Natural killer cell (primary cell): ENCODE measurements around the gene KDSR. TPM values are rescaled to one million over a fixed set of nuclear protein-coding genes. Genes with fewer than 3 reads are reported as not detected.

Experiments
- ATAC-seq, 3 donors: fragments of 150-1000 bp in 2 of 3; fragments of 200-7000 bp in 1 of 3; cut with Tn5 transposase; 1 replicate in 1 of 3; 2 replicates in 2 of 3; pipeline ENCODE4 v1.10.0; 2021; ENCODE audit warnings: mild to moderate bottlenecking in 2 of 3, moderate library complexity in 2 of 3
- DNase-seq, 2 donors: peaks; one replicate each; pipeline versions ENCODE4 v3.0.0 to v3.0.0-alpha.2; 2013 to 2021; ENCODE audit warnings: mixed read lengths in 1 of 2
- H3K27ac ChIP-seq: one replicate; pipeline ENCODE4 v1.5.1; 2013; ENCODE audit warnings: mild to moderate bottlenecking, low read length
- H3K27me3 ChIP-seq: one replicate; pipeline ENCODE4 v1.6.1; 2013; ENCODE audit warnings: low read length; ENCODE audit not compliant: control insufficient read depth, insufficient read depth
- H3K36me3 ChIP-seq: one replicate; pipeline ENCODE4 v1.6.1; 2013; ENCODE audit warnings: low read length; ENCODE audit not compliant: control insufficient read depth, insufficient read depth
- H3K4me1 ChIP-seq: one replicate; pipeline ENCODE4 v1.6.1; 2013; ENCODE audit warnings: low read length; ENCODE audit not compliant: control insufficient read depth, insufficient read depth
- H3K4me3 ChIP-seq: one replicate; pipeline ENCODE4 v1.5.1; 2013; ENCODE audit warnings: low read length
- H3K9me3 ChIP-seq: one replicate; pipeline ENCODE4 v1.6.1; 2013; ENCODE audit warnings: low read length; ENCODE audit not compliant: control insufficient read depth, insufficient read depth
- H3K27ac Mint-ChIP-seq, 2 donors: one replicate each; pipeline ENCODE4 v1.8.0; 2022; ENCODE audit warnings: mild to moderate bottlenecking in 2 of 2, mixed read lengths in 2 of 2, moderate library complexity in 1 of 2
- H3K27me3 Mint-ChIP-seq, 2 donors: one replicate each; pipeline ENCODE4 v1.8.0; 2022; ENCODE audit warnings: low read depth in 2 of 2, mixed read lengths in 2 of 2
- H3K36me3 Mint-ChIP-seq: one replicate; pipeline ENCODE4 v1.8.0; 2022; ENCODE audit warnings: mixed read lengths
- H3K4me1 Mint-ChIP-seq, 2 donors: one replicate each; pipeline ENCODE4 v1.8.0; 2022; ENCODE audit warnings: mixed read lengths in 2 of 2
- H3K4me3 Mint-ChIP-seq: one replicate; pipeline ENCODE4 v1.8.0; 2022; ENCODE audit warnings: mild to moderate bottlenecking, moderate library complexity, mixed read lengths
- H3K9me3 Mint-ChIP-seq, 2 donors: one replicate each; pipeline ENCODE4 v1.8.0; 2022; ENCODE audit warnings: mixed read lengths in 2 of 2
- CTCF ChIP-seq: fragments of 200-600 bp; IDR thresholded peaks from one replicate; pipeline ENCODE4 v1.8.0; 2022; ENCODE audit warnings: antibody characterized with exemption
- WGBS: methylation state at CpG from one replicate; pipeline ENCODE4 v1.1.7; 2013; ENCODE audit warnings: missing lambda C conversion rate; ENCODE audit not compliant: insufficient coverage; 5-methylcytosine and 5-hydroxymethylcytosine counted together
- intact Hi-C: fragments of 100-400 bp; cut with micrococcal nuclease; formaldehyde crosslinking; loops from one replicate; pipeline ENCODE4 v1.14.2; 2022
- total RNA-seq, 4 donors: library from RNA; stranded (reverse); fragments of 120-200 nt in 1 of 4; gene quantifications; one replicate each; pipeline versions ENCODE4 v1.2.3 to v1.2.4, GENCODE V29; 2013 to 2022

KDSR gene
- total RNA-seq, 3 donors from 2014 or later (not counting 1 experiment from before 2014, with no cell fraction given): 11.1 to 15.1 (median 11.6) TPM

DNA sequence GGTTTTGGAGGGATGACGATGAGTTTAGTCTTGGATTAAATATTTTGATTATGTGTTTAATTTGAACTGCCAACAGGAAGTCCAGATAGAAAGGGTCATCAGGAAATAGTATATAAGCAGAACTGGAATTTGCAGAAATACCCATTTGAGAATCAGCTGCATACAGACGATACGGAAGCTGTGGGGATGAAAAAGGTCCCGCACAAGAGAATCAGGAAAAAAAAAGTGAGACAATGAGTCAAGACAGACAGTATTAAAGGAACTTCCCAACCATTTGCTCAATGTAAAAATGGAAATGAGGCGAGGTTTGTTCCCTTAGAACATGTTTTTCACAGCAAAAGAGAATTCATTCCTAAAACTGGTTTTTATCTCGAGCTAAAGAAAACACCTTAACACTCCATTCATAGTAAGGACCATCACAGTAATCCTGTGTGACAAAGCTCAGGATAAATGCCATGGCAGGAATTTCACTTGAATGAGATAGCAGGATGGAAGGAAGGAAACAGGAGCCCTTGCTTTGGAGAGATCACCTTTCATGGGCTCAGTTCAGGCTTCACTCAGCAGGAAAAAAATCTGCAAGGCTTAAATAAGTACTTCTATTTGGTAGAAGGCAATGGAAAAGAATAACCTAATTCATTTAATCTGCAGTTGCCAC is 76.7 kb downstream of the KDSR start:
- Mint-ChIP-seq H3K4me1 (peaks cover 0 to under 1% of the 10 kb centered on the region in 2 donors), H3K9me3 (no peaks in the 10 kb centered on the region), H3K27me3 (no peaks in the 10 kb centered on the region), H3K27ac (peak overlapping the region in 1 of 2 donors; percentile 79), H3K36me3 (no peaks in the 10 kb centered on the region), H3K4me3 (peak overlapping the region; percentile 35)
- H3K36me3 ChIP-seq: peaks cover 2% of the 10 kb centered on the region
- WGBS: 99% methylated on average over 5 of the region's 6 CpGs
- H3K4me1 ChIP-seq: peaks cover 47% of the 10 kb centered on the region
- DNase-seq (no peak), ATAC-seq (no peak)
- peak overlapping the region; percentile 58 for H3K27ac ChIP-seq
- no peaks in the 10 kb centered on the region for H3K27me3 ChIP-seq
- no peaks in the 10 kb centered on the region for H3K9me3 ChIP-seq
- H3K4me3 ChIP-seq: no peak overlapping the region
- no peak for TF ChIP-seq CTCF
- intact Hi-C loops: no loop called here

DNA sequence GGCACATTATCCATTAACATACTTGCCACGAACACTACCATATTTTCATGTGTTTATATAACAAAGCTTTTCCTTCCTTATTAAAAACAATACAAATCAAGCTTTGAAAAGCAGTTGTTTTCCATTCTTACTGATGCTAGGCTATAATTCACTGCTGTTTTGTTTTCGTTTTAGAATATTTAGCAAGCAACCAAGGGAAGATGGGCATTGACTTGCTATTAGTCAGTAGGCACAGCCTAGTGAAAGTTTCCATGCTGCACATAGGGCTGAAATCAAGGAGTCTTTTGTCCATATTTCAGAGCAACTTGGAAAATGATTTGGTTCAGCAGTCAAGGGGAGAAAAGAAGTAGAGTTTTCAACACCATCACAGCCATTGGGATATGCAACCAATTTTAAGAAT is 78.7 kb downstream of the KDSR start:
- WGBS: 98% methylated on average over 2 of the region's 2 CpGs
- H3K4me3 Mint-ChIP-seq: no peak overlapping the region
- intact Hi-C loops: no loop called here

DNA sequence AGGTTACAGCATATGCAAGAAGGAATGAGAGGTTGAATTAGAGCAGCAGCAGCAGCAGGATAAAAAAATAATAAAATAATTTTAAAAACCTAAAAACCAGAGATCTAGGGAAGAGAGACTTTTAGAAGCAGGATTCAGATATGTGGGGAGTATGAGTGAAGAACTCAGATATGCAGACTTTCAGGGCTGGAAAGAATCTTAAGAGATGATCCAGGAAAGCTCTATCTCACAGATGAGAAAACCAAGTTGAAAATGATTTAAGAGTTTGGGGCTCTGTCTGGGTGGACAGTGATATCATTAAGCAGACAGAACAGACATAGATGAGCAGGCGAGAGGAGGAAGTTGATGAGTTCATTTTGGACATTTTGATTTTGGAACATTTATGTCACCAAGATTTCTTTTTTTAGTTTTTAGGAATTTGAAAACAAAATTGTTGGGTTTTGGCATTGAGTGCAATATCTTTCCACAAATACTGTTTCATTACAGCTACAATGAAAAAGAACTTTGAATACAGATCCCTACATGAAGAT is 79.2 kb downstream of the KDSR start:
- DNase-seq (no peak), ATAC-seq (no peak)
- H3K27ac ChIP-seq: peak overlapping the region; percentile 14
- TF ChIP-seq CTCF: no peak
- Mint-ChIP-seq H3K27ac (no peak overlapping the region), H3K27me3 (no peaks in the 10 kb centered on the region), H3K4me1 (peaks cover 0 to 13% of the 10 kb centered on the region in 2 donors), H3K4me3 (no peak overlapping the region), H3K36me3 (no peaks in the 10 kb centered on the region), H3K9me3 (no peaks in the 10 kb centered on the region)
- H3K27me3 ChIP-seq: no peaks in the 10 kb centered on the region
- H3K9me3 ChIP-seq: no peaks in the 10 kb centered on the region
- H3K4me1 ChIP-seq: peaks cover 47% of the 10 kb centered on the region
- H3K36me3 ChIP-seq: peaks cover 2% of the 10 kb centered on the region
- 67% methylated on average over 1 of the region's 1 CpG for WGBS
- no peak overlapping the region for H3K4me3 ChIP-seq
- intact Hi-C loops: no loop called here

More for the DNA sequence above, 78.7 kb downstream of the KDSR start:
- Histone ChIP-seq H3K36me3 (peaks cover 2% of the 10 kb centered on the region), H3K27me3 (no peaks in the 10 kb centered on the region), H3K4me1 (peaks cover 52% of the 10 kb centered on the region), H3K4me3 (no peak overlapping the region), H3K27ac (no peak overlapping the region), H3K9me3 (no peaks in the 10 kb centered on the region)
- TF ChIP-seq CTCF: no peak
- Mint-ChIP-seq H3K4me1 (peaks cover 0 to 12% of the 10 kb centered on the region in 2 donors), H3K27me3 (no peaks in the 10 kb centered on the region), H3K9me3 (no peaks in the 10 kb centered on the region), H3K27ac (no peak overlapping the region), H3K36me3 (no peaks in the 10 kb centered on the region)
- ATAC-seq (no peak), DNase-seq (no peak)
